MM.1S (cell line): Measurements from ENCODE around the gene ZNF768.

Experiments
- EZH2 ChIP-seq: fragments of 300-600 bp; sonication (generic); optimal IDR thresholded peaks from 2 replicates; pipeline ENCODE3; 2017; ENCODE audit warnings: low read depth, mild to moderate bottlenecking, antibody characterized with exemption, low read length, mixed read lengths
- TF ChIP-seq, protein P1 (sequence below): fragments of 300-600 bp; sonication (generic); IDR thresholded peaks from 2 replicates; pipeline ENCODE4 v1.5.1; 2016; ENCODE audit warnings: antibody characterized with exemption, low read length, mixed read lengths

- TF ChIP-seq, protein P1, sequence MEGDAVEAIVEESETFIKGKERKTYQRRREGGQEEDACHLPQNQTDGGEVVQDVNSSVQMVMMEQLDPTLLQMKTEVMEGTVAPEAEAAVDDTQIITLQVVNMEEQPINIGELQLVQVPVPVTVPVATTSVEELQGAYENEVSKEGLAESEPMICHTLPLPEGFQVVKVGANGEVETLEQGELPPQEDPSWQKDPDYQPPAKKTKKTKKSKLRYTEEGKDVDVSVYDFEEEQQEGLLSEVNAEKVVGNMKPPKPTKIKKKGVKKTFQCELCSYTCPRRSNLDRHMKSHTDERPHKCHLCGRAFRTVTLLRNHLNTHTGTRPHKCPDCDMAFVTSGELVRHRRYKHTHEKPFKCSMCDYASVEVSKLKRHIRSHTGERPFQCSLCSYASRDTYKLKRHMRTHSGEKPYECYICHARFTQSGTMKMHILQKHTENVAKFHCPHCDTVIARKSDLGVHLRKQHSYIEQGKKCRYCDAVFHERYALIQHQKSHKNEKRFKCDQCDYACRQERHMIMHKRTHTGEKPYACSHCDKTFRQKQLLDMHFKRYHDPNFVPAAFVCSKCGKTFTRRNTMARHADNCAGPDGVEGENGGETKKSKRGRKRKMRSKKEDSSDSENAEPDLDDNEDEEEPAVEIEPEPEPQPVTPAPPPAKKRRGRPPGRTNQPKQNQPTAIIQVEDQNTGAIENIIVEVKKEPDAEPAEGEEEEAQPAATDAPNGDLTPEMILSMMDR, result no peak
- TF ChIP-seq EZH2, result no peak
These were observed 32.5 kb upstream of the ZNF768 start for GRCh38 chr16:30558789-30559377.
